GM13977 (cell line): ENCODE results near the gene ATG101.

ENCODE experiments used
- DNase-seq: peaks from one replicate; pipeline ENCODE4 v3.0.0; 2012; ENCODE audit warnings: low spot score
- CTCF ChIP-seq: IDR thresholded peaks from 2 replicates; pipeline ENCODE4 v1.5.1; 2012; ENCODE audit warnings: mild to moderate bottlenecking, control low read depth; ENCODE audit not compliant: insufficient read depth; ENCODE audit errors: extremely low read depth, missing control alignments
- in situ Hi-C: fragments of 300-500 bp; cut with MboI; formaldehyde crosslinking; loops from one replicate; pipeline ENCODE4 v1.12.0; 2022; ENCODE audit warnings: low sequenced_read_pairs, low pct_unique_long_range_greater_than_20kb, mixed read lengths, inconsistent platforms; ENCODE audit not compliant: unreplicated experiment

The ATG101 gene

DNA sequence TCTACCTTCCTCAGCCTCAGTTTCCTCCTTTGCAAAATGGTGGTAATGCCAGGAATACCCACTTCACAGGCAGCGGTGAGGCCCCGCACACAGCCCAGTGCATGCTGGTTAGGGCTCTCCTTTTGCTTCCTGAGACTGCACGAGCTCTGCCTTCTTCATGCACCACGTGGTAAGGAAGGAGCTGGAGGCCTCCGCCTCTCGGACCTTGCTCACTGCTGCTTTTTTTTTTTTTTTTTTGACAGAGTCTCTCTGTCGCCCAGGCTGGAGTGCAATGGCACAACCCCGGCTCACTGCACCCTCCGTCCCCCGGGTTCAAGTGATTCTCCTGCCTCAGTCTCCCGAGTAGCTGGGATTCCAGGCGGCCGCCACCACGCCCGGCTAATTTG is 44.9 kb upstream of the ATG101 start:
- no peak for TF ChIP-seq CTCF
- no peak for DNase-seq
- in situ Hi-C loops = loop anchor here (10.0 kb wide), 1 partner anchor 100 kb away; no protein-coding TSS in a partner anchor

DNA sequence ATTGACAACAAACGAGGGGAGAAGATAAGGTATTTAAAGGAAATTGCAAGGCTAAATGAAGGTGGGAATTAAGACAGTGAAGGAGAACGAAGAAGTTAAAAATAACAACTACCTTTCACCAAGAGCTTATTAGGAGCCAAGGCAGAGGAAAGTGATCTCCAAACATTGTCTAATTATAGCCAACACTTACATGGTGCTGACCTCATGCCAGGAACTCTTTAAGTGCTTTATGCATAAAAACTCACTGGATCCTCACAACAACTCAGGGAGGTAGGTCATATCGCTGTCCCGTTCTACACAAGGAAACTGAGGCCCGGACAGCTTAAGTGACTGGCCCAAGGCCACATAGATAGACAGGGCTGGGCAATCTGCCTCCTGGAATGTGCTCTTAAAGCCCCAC is 43.5 kb upstream of the ATG101 start:
- in situ Hi-C loops = loop anchor here (10.0 kb wide), 1 partner anchor 99 kb away; no protein-coding TSS in a partner anchor
- no peak for TF ChIP-seq CTCF
- DNase-seq = no peak

DNA sequence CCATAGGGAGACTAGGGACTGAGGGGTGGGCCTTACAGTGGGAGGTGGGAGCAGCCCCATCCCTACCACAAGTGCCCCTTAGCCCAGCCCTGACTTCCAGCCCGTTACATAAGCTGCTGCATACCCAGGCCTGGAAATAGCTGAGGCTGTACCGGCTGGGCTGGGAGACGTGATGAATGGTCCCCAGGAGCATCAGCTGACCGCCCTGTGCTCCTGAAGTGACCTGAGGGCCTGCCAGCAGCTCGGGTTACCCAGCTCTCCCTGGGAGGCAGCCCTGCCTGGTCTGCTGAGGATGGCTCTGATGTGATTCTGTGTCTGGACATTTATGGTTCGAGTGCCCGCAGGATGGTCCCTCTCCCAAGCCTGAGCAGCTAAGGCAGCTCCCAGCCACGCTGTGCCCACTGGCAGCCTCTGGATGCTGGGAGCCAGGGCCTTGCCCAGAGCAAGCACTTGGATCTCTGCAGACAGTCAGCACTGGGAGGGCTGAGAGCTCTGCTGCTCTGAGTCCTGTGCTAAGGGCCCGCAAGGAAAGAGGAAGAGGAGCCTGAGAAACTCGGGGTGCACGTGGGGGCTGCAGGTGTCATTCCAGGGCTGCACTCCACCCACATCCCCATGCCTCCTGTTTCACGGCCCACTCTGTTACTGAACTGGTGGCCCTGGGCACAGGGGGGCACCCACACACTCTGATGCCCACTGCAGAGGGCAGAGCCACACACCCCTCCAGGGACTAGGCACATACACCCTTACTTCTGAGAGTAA is 42.5 kb upstream of the ATG101 start:
- no peak for DNase-seq
- in situ Hi-C loops = loop anchor here (10.0 kb wide), 1 partner anchor 98 kb away; no protein-coding TSS in a partner anchor
- no peak for TF ChIP-seq CTCF

GRCh38 chr12:52029685-52030084 is 40.1 kb upstream of the ATG101 start:
- in situ Hi-C loops = loop anchor here (10.0 kb wide), 2 partner anchors 55 to 95 kb away; no protein-coding TSS in a partner anchor
- TF ChIP-seq CTCF = no peak
- DNase-seq = no peak

DNA sequence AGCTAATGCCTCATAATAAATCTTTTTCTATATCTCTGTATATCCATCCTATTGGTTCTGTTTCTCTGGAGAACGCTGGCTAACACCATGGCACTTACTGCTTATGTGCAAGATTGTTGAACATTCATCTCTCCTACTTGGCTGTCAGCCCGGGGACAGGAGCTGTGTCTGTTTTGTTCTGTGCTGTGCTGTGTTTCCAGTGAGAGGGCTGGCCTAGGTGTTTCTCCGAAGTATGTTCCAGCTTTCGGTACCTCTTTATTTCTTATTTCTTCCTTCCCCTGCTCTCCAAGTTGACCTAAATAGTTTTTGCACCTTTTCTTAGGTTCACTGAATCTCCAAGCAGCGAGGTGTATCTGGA is 37.4 kb upstream of the ATG101 start:
- no peak for DNase-seq
- in situ Hi-C loops = loop anchor here (10.0 kb wide), 1 partner anchor 52 kb away; no protein-coding TSS in a partner anchor
- TF ChIP-seq CTCF = no peak

DNA sequence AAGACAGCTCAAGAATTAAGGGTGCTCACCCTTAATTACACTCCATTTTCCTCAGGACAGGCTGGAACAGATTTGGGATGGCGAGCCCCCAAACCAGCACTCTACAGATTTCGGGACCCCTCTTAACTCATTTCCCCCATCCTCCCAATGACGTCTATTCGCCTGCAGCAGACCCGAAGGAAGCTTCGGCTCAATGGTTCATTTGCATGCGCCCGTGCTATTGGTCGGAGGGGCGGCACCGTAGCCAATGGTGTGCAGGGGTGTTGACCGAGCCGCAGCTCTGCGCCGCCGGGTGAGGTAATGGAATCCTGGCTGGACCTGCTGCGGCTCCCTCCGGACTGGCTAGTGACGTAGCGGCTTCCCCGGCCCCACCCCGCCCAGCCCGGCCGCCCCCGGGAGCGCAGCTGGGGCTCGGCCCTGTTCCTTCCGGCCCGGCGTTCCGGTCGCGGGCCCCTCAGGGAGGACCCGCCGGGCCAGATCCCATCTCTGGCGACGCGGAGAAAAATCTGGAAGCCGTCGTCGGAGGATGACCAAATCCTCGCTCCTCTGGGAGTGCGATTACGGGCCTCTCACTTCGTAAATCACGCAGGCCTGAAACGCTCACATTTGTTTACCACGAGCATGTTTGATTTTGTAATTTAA is 36.9 kb upstream of the ATG101 start:
- in situ Hi-C loops = loop anchor here (10.0 kb wide), 1 partner anchor 52 kb away; no protein-coding TSS in a partner anchor
- DNase-seq = peak; percentile 97
- TF ChIP-seq CTCF = no peak
